Measurements from ENCODE around the gene OTOS.

Gene OTOS

DNA sequence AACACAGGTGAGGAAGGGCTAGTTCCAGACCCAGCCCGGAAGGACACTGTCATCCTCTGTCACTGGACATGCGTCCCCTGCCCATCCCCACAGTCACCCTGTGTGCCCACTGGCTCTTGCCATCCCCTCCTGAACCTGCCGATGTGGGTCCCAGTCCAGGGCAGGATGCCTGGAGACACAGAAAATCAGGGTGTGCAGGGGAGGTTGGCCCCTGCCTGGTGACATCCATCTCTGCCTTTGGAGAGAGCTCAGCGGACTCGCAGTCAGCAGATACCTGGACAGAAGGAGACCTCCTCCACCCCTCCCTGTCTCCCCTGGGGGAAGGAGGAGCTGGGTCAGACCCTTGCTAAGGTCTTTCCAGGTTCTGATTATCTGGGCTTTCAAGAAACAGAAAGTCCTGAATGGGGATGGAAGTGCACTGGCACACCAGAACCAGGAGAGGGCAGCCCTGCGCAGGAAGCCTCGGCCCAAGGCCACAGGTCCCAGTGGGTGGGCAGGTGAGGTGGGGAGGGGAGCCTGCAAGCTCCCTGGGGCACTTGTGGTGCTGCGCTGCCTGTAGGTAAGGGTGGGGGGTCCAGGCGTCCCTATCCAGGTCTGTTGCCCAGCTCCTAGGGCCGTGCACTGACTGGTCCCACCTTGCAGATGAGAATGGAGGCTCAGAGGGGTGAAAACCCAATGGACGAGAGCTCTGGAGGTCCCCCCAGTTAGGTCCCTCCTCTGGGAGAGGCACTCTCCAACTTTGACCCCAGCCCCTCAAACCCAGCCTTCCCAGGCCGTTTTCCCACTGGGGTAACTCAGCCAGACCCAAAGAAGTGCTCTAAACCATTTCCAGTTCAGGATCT is 9.7 kb upstream of the OTOS start:
- H3K27me3 ChIP-seq (ENCODE audit: control insufficient read depth in 1 of 2, insufficient read depth in 2 of 2, low read length in 2 of 2), result peaks cover 27 to 37% of the 10 kb centered on the region in 2 donors
- H3K9ac ChIP-seq (ENCODE audit: low read length in 2 of 2), result no peak overlapping the region
- H3K4me1 ChIP-seq (ENCODE audit: control insufficient read depth, insufficient read depth, low read length), result no peaks in the 10 kb centered on the region
- no peak overlapping the region for H3K27ac ChIP-seq (ENCODE audit: low read length)
- no peaks in the 10 kb centered on the region for H3K9me3 ChIP-seq (ENCODE audit: control insufficient read depth in 2 of 2, low read length in 2 of 2)
- no peak overlapping the region for H3K4me3 ChIP-seq (ENCODE audit: low read length in 2 of 2)
- H3K36me3 ChIP-seq (ENCODE audit: control insufficient read depth in 2 of 2, insufficient read depth in 2 of 2, low read length in 2 of 2), result no peaks in the 10 kb centered on the region

GRCh38 chr2:240147911-240148587 is 7.6 kb upstream of the OTOS start:
- Histone ChIP-seq H3K27me3 (ENCODE audit: control insufficient read depth in 1 of 2, insufficient read depth in 2 of 2, low read length in 2 of 2) (peaks cover 27 to 40% of the 10 kb centered on the region in 2 donors), H3K27ac (ENCODE audit: low read length) (no peak overlapping the region), H3K4me1 (ENCODE audit: control insufficient read depth, insufficient read depth, low read length) (no peaks in the 10 kb centered on the region), H3K9me3 (ENCODE audit: control insufficient read depth in 2 of 2, low read length in 2 of 2) (no peaks in the 10 kb centered on the region), H3K9ac (ENCODE audit: low read length in 2 of 2) (no peak overlapping the region), H3K4me3 (ENCODE audit: low read length in 2 of 2) (no peak overlapping the region), H3K36me3 (ENCODE audit: control insufficient read depth in 2 of 2, insufficient read depth in 2 of 2, low read length in 2 of 2) (no peaks in the 10 kb centered on the region)

GRCh38 chr2:240147382-240147781 is 6.9 kb upstream of the OTOS start:
- no peaks in the 10 kb centered on the region for H3K36me3 ChIP-seq (ENCODE audit: control insufficient read depth in 2 of 2, insufficient read depth in 2 of 2, low read length in 2 of 2)
- H3K27ac ChIP-seq (ENCODE audit: low read length), result no peak overlapping the region
- no peaks in the 10 kb centered on the region for H3K9me3 ChIP-seq (ENCODE audit: control insufficient read depth in 2 of 2, low read length in 2 of 2)
- no peaks in the 10 kb centered on the region for H3K4me1 ChIP-seq (ENCODE audit: control insufficient read depth, insufficient read depth, low read length)
- peaks cover 27 to 38% of the 10 kb centered on the region in 2 donors for H3K27me3 ChIP-seq (ENCODE audit: control insufficient read depth in 1 of 2, insufficient read depth in 2 of 2, low read length in 2 of 2)
- no peak overlapping the region for H3K9ac ChIP-seq (ENCODE audit: low read length in 2 of 2)
- no peak overlapping the region for H3K4me3 ChIP-seq (ENCODE audit: low read length in 2 of 2)

DNA sequence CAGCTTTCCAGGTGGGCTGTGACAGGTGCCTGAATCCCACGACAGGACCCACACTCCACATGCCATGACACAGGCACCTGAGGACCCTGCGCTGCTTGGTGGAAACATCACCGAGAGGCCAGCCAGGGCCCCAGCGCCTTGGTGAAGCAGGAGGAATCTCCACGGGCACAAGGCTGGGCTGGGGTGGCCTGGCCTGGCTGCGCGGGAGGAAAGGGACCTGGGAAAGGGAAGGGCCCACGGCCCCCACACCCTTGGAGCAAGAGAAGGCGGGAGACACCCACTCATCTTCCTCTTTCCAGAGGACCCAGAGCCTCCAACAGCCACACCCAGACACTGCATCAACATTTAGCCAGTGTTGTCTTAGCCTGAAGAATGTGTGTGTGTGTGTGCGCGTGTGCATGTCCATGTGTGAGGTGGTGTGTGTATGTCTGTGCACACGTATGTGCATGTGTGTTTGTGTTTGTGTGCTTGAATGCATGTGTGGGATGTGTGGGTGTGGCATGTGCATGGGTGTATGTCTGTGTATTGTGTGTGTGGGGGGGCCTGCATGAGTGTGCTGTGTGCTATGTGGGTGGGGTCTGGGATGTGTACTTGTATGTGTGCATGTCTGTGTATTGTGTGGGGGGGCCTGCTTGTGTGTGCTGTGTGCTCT is 6.3 kb upstream of the OTOS start:
- H3K9ac ChIP-seq (ENCODE audit: low read length in 2 of 2), result no peak overlapping the region
- no peak overlapping the region for H3K4me3 ChIP-seq (ENCODE audit: low read length in 2 of 2)
- no peaks in the 10 kb centered on the region for H3K36me3 ChIP-seq (ENCODE audit: control insufficient read depth in 2 of 2, insufficient read depth in 2 of 2, low read length in 2 of 2)
- peaks cover 25 to 34% of the 10 kb centered on the region in 2 donors for H3K27me3 ChIP-seq (ENCODE audit: control insufficient read depth in 1 of 2, insufficient read depth in 2 of 2, low read length in 2 of 2)
- no peaks in the 10 kb centered on the region for H3K4me1 ChIP-seq (ENCODE audit: control insufficient read depth, insufficient read depth, low read length)
- H3K27ac ChIP-seq (ENCODE audit: low read length), result no peak overlapping the region
- H3K9me3 ChIP-seq (ENCODE audit: control insufficient read depth in 2 of 2, low read length in 2 of 2), result no peaks in the 10 kb centered on the region

GRCh38 chr2:240146141-240146561 is 5.7 kb upstream of the OTOS start:
- Histone ChIP-seq H3K9ac (ENCODE audit: low read length in 2 of 2) (no peak overlapping the region), H3K9me3 (ENCODE audit: control insufficient read depth in 2 of 2, low read length in 2 of 2) (no peaks in the 10 kb centered on the region), H3K4me3 (ENCODE audit: low read length in 2 of 2) (no peak overlapping the region), H3K27me3 (ENCODE audit: control insufficient read depth in 1 of 2, insufficient read depth in 2 of 2, low read length in 2 of 2) (peaks cover 22 to 28% of the 10 kb centered on the region in 2 donors), H3K36me3 (ENCODE audit: control insufficient read depth in 2 of 2, insufficient read depth in 2 of 2, low read length in 2 of 2) (no peaks in the 10 kb centered on the region), H3K4me1 (ENCODE audit: control insufficient read depth, insufficient read depth, low read length) (no peaks in the 10 kb centered on the region), H3K27ac (ENCODE audit: low read length) (no peak overlapping the region)

DNA sequence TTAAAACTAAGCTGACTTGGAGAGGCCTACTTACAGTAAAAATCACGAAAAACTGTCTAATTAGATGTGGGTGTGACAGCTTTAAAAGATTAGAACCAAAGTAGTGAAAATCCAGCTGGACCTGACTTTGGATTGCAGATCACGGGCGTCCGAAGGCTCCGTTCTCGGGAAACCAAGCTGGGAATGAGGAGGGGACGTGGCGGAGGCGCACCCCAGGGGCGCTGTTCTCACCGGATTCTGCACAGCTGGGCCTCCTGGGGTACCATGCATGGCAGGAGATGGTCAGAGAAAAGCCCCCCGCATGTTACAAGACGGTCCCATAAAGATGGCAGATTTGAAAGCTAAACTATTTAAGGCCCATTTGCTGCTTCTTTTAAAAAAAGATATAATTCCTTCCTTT is 5.0 kb upstream of the OTOS start:
- Histone ChIP-seq H3K9me3 (ENCODE audit: control insufficient read depth in 2 of 2, low read length in 2 of 2) (no peaks in the 10 kb centered on the region), H3K9ac (ENCODE audit: low read length in 2 of 2) (no peak overlapping the region), H3K4me1 (ENCODE audit: control insufficient read depth, insufficient read depth, low read length) (no peaks in the 10 kb centered on the region), H3K4me3 (ENCODE audit: low read length in 2 of 2) (no peak overlapping the region), H3K36me3 (ENCODE audit: control insufficient read depth in 2 of 2, insufficient read depth in 2 of 2, low read length in 2 of 2) (no peaks in the 10 kb centered on the region), H3K27ac (ENCODE audit: low read length) (no peak overlapping the region), H3K27me3 (ENCODE audit: control insufficient read depth in 1 of 2, insufficient read depth in 2 of 2, low read length in 2 of 2) (peaks cover 18 to 27% of the 10 kb centered on the region in 2 donors)

DNA sequence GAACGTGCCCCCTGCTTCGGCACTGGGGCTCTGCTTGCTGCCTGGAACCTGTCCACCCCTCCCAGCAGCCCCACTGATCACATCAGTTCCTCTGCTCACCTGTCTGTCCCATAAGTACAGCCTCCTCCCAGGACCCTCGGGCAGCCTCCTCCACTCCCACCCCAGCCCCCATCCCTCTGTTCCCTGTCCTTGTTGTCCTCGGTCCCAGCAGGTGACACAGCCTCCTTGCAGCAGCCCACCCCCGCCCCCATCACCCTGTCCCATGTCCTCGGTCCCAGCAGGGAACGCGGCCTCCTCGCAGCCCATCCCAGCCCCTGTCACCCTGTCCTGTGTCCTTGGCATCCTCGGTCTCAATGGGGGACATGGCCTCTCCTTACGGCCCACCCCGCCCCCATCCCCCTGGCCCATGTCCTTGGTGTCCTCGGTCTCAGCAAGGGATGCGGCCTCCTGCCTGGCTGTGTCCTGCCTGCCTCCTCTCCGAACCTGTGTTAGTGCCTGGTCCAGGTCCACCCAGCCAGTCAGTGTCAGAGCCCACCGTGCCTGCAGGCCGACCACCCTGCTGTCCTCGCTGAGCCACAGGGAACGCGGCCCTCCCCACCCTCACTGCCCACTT is 4.3 kb upstream of the OTOS start:
- H3K36me3 ChIP-seq (ENCODE audit: control insufficient read depth in 2 of 2, insufficient read depth in 2 of 2, low read length in 2 of 2), result no peaks in the 10 kb centered on the region
- no peaks in the 10 kb centered on the region for H3K9me3 ChIP-seq (ENCODE audit: control insufficient read depth in 2 of 2, low read length in 2 of 2)
- peaks cover 11 to 23% of the 10 kb centered on the region in 2 donors for H3K27me3 ChIP-seq (ENCODE audit: control insufficient read depth in 1 of 2, insufficient read depth in 2 of 2, low read length in 2 of 2)
- no peaks in the 10 kb centered on the region for H3K4me1 ChIP-seq (ENCODE audit: control insufficient read depth, insufficient read depth, low read length)
- no peak overlapping the region for H3K9ac ChIP-seq (ENCODE audit: low read length in 2 of 2)
- H3K4me3 ChIP-seq (ENCODE audit: low read length in 2 of 2), result no peak overlapping the region
- H3K27ac ChIP-seq (ENCODE audit: low read length), result no peak overlapping the region

GRCh38 chr2:240143801-240144648 is 3.6 kb upstream of the OTOS start:
- no peak overlapping the region for H3K27ac ChIP-seq (ENCODE audit: low read length)
- no peak overlapping the region for H3K9ac ChIP-seq (ENCODE audit: low read length in 2 of 2)
- H3K9me3 ChIP-seq (ENCODE audit: control insufficient read depth in 2 of 2, low read length in 2 of 2), result no peaks in the 10 kb centered on the region

GRCh38 chr2:240143276-240143675 is 2.8 kb upstream of the OTOS start:
- Histone ChIP-seq H3K4me3 (ENCODE audit: low read length in 2 of 2) (no peak overlapping the region), H3K27me3 (ENCODE audit: control insufficient read depth in 1 of 2, insufficient read depth in 2 of 2, low read length in 2 of 2) (peaks cover 8 to 12% of the 10 kb centered on the region in 2 donors), H3K9ac (ENCODE audit: low read length in 2 of 2) (no peak overlapping the region)

More at GRCh38 chr2:240143801-240144648, 3.6 kb upstream of the OTOS start:
- H3K27me3 ChIP-seq (ENCODE audit: control insufficient read depth in 1 of 2, insufficient read depth in 2 of 2, low read length in 2 of 2), result peaks cover 8 to 18% of the 10 kb centered on the region in 2 donors
- no peaks in the 10 kb centered on the region for H3K4me1 ChIP-seq (ENCODE audit: control insufficient read depth, insufficient read depth, low read length)
- no peak overlapping the region for H3K4me3 ChIP-seq (ENCODE audit: low read length in 2 of 2)
- no peaks in the 10 kb centered on the region for H3K36me3 ChIP-seq (ENCODE audit: control insufficient read depth in 2 of 2, insufficient read depth in 2 of 2, low read length in 2 of 2)

DNA sequence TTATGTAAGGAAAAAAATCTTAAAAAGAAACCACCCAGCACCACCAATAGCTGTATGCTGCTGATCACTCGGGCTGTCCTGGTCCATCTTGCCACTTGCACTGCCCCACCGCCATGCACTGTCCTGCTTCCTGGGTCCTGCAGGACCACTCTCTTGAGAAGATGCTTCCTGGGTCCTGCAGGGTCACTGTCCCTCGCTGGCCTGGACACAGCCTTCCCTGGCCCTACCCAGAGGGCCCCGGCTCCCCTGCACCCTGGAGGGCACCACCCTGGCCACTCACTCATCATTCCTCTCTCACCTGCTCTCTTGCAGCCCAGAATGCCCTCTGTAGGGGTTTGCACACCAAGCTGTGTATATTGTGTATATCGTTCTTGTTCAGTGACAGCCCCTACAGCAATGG is 2.4 kb upstream of the OTOS start:
- Histone ChIP-seq H3K4me1 (ENCODE audit: control insufficient read depth, insufficient read depth, low read length) (no peaks in the 10 kb centered on the region), H3K36me3 (ENCODE audit: control insufficient read depth in 2 of 2, insufficient read depth in 2 of 2, low read length in 2 of 2) (no peaks in the 10 kb centered on the region), H3K9me3 (ENCODE audit: control insufficient read depth in 2 of 2, low read length in 2 of 2) (no peaks in the 10 kb centered on the region), H3K27ac (ENCODE audit: low read length) (no peak overlapping the region), H3K4me3 (ENCODE audit: low read length in 2 of 2) (no peak overlapping the region), H3K9ac (ENCODE audit: low read length in 2 of 2) (no peak overlapping the region), H3K27me3 (ENCODE audit: control insufficient read depth in 1 of 2, insufficient read depth in 2 of 2, low read length in 2 of 2) (peaks cover 8 to 10% of the 10 kb centered on the region in 2 donors)

More at GRCh38 chr2:240143276-240143675, 2.8 kb upstream of the OTOS start:
- H3K36me3 ChIP-seq (ENCODE audit: control insufficient read depth in 2 of 2, insufficient read depth in 2 of 2, low read length in 2 of 2), result no peaks in the 10 kb centered on the region
- H3K9me3 ChIP-seq (ENCODE audit: control insufficient read depth in 2 of 2, low read length in 2 of 2), result no peaks in the 10 kb centered on the region
- no peak overlapping the region for H3K27ac ChIP-seq (ENCODE audit: low read length)
- H3K4me1 ChIP-seq (ENCODE audit: control insufficient read depth, insufficient read depth, low read length), result no peaks in the 10 kb centered on the region

All from stomach smooth muscle (tissue), 2 donors.